DOHH2 (cell line): ENCODE measurements around the gene DNAAF5.

ENCODE experiments used
- H3F3A ChIP-seq: fragments of 200-600 bp; sonication (generic), shearing (Covaris generic); 2 replicates; pipeline ENCODE4 v1.6.0; 2016; ENCODE audit warnings: antibody characterized with exemption, mild to moderate bottlenecking; ENCODE audit not compliant: control insufficient read depth, insufficient read depth
- H3K27ac ChIP-seq: fragments of 200-600 bp; sonication (generic); 2 replicates; pipeline ENCODE4 v1.5.1; 2014; ENCODE audit warnings: low read depth, mild to moderate bottlenecking, low read length, moderate library complexity
- H3K27me3 ChIP-seq: fragments of 200-600 bp; sonication (generic); 2 replicates; pipeline ENCODE4 v1.6.1; 2014; ENCODE audit warnings: mild to moderate bottlenecking, low read length, mixed read lengths; ENCODE audit not compliant: control insufficient read depth
- H3K36me3 ChIP-seq: fragments of 200-600 bp; sonication (generic); 2 replicates; pipeline ENCODE4 v1.6.1; 2014; ENCODE audit warnings: mild to moderate bottlenecking, low read length, moderate library complexity, mixed read lengths; ENCODE audit not compliant: control insufficient read depth
- H3K4me1 ChIP-seq: fragments of 200-600 bp; sonication (generic); 2 replicates; pipeline ENCODE4 v1.6.1; 2014; ENCODE audit warnings: mild to moderate bottlenecking, low read length, mixed read lengths; ENCODE audit not compliant: control insufficient read depth
- H3K4me2 ChIP-seq: fragments of 200-600 bp; sonication (generic); 2 replicates; pipeline ENCODE4 v1.6.0; 2014; ENCODE audit warnings: mild to moderate bottlenecking, low read length, moderate library complexity
- H3K4me3 ChIP-seq: fragments of 200-600 bp; sonication (generic); 2 replicates; pipeline ENCODE4 v1.5.1; 2014; ENCODE audit warnings: mild to moderate bottlenecking, low read length, mixed read lengths
- H3K79me2 ChIP-seq: fragments of 200-600 bp; sonication (generic); 2 replicates; pipeline ENCODE4 v1.6.1; 2014; ENCODE audit warnings: mild to moderate bottlenecking, low read length, mixed read lengths; ENCODE audit not compliant: control insufficient read depth
- H3K9me2 ChIP-seq: fragments of 200-600 bp; sonication (generic); replicated peaks from 2 replicates; pipeline ENCODE4 v1.6.1; 2014; ENCODE audit warnings: mild to moderate bottlenecking, low read length, mixed read lengths; ENCODE audit not compliant: control insufficient read depth
- H3K9me3 ChIP-seq: fragments of 200-600 bp; sonication (generic); 2 replicates; pipeline ENCODE4 v1.6.1; 2014; ENCODE audit warnings: antibody characterized with exemption, low read length, mixed read lengths; ENCODE audit not compliant: control insufficient read depth, insufficient read depth
- H4K20me1 ChIP-seq: fragments of 200-600 bp; sonication (generic); 2 replicates; pipeline ENCODE4 v1.6.0; 2014; ENCODE audit warnings: low read depth, mild to moderate bottlenecking, antibody characterized with exemption, low read length, moderate library complexity; ENCODE audit not compliant: control insufficient read depth, insufficient read depth
- CTCF ChIP-seq: fragments of 200-600 bp; sonication (generic); IDR thresholded peaks from one replicate; pipeline ENCODE4 v1.5.1; 2014; ENCODE audit warnings: antibody characterized with exemption, mild to moderate bottlenecking, low read depth, low read length; ENCODE audit not compliant: poor library complexity, severe bottlenecking
- EZH2phosphoT487 ChIP-seq: fragments of 200-600 bp; sonication (generic); IDR thresholded peaks from 2 replicates; pipeline ENCODE4 v1.6.1; 2017; ENCODE audit warnings: borderline replicate concordance, mild to moderate bottlenecking, antibody characterized with exemption, low read length, moderate library complexity, mixed read lengths

Gene DNAAF5

GRCh38 chr7:805261-805660 lies 78.8 kb downstream of the DNAAF5 start:
- no peaks in the 10 kb centered on the region; the same call in 1 of the 2 replicates for H4K20me1 ChIP-seq
- no peaks in the 10 kb centered on the region for H3K4me1 ChIP-seq
- H3K4me3 ChIP-seq = no peak overlapping the region

GRCh38 chr7:815284-816216 lies 89.1 kb downstream of the DNAAF5 start:
- H3K4me2 ChIP-seq = peak overlapping the region; percentile 90
- H3K4me1 ChIP-seq = peaks cover 49% of the 10 kb centered on the region
- H3K27me3 ChIP-seq = peaks cover 28% of the 10 kb centered on the region
- H3K9me3 ChIP-seq = no peaks in the 10 kb centered on the region; the same call in 1 of the 2 replicates
- H3F3A ChIP-seq = no peaks in the 10 kb centered on the region; the same call in 1 of the 2 replicates
- TF ChIP-seq CTCF (no peak), EZH2phosphoT487 (no peak)
- no peak overlapping the region for H3K27ac ChIP-seq
- no peaks in the 10 kb centered on the region for H3K9me2 ChIP-seq
- H4K20me1 ChIP-seq = peaks cover 18% of the 10 kb centered on the region
- peaks cover 39% of the 10 kb centered on the region for H3K79me2 ChIP-seq
- H3K4me3 ChIP-seq = peak overlapping the region; percentile 72
- peaks cover 11% of the 10 kb centered on the region for H3K36me3 ChIP-seq

More at GRCh38 chr7:805261-805660, 78.8 kb downstream of the DNAAF5 start:
- Histone ChIP-seq H3F3A (no peaks in the 10 kb centered on the region), H3K4me2 (no peak overlapping the region), H3K9me2 (no peaks in the 10 kb centered on the region), H3K27me3 (no peaks in the 10 kb centered on the region), H3K9me3 (no peaks in the 10 kb centered on the region), H3K27ac (no peak overlapping the region), H3K79me2 (no peaks in the 10 kb centered on the region), H3K36me3 (no peaks in the 10 kb centered on the region)
- TF ChIP-seq EZH2phosphoT487 (no peak), CTCF (no peak)

GRCh38 chr7:816300-816750 lies 89.8 kb downstream of the DNAAF5 start:
- H3K9me2 ChIP-seq = no peaks in the 10 kb centered on the region
- no peak overlapping the region for H3K27ac ChIP-seq
- peak overlapping the region; percentile 72 for H3K4me3 ChIP-seq
- H3K36me3 ChIP-seq = peaks cover 16% of the 10 kb centered on the region
- H3K9me3 ChIP-seq = no peaks in the 10 kb centered on the region; the same call in 1 of the 2 replicates
- TF ChIP-seq EZH2phosphoT487 (no peak), CTCF (no peak)
- H3K4me1 ChIP-seq = peaks cover 54% of the 10 kb centered on the region
- peaks cover 28% of the 10 kb centered on the region for H3K27me3 ChIP-seq
- peak overlapping the region; percentile 90 for H3K4me2 ChIP-seq
- H3K79me2 ChIP-seq = peaks cover 46% of the 10 kb centered on the region
- peaks cover 22% of the 10 kb centered on the region for H4K20me1 ChIP-seq
- no peaks in the 10 kb centered on the region; the same call in 1 of the 2 replicates for H3F3A ChIP-seq
